Measurements from ENCODE around the gene NSUN2.

- TF ChIP-seq POLR2A (IDR thresholded peaks at IDR 0.05): no peak
- TF ChIP-seq CTCF (IDR thresholded peaks at IDR 0.05): no peak
These were observed 21.2 kb downstream of the NSUN2 start for GRCh38 chr5:6611334-6612256.
